Neural crest cell (in vitro differentiated cells): ENCODE measurements around the gene ADRA1B. TPM values are rescaled to one million over a fixed set of nuclear protein-coding genes. Genes with fewer than 3 reads are reported as not detected.

Experiments used
- DNase-seq: peaks from one replicate; pipeline ENCODE4 v3.0.0; 2021; ENCODE audit warnings: low read depth, mixed read lengths, low spot score
- H3K27ac Mint-ChIP-seq: one replicate; pipeline ENCODE4 v1.8.0; 2021; ENCODE audit warnings: mild to moderate bottlenecking, mixed read lengths; ENCODE audit not compliant: unreplicated experiment
- H3K27me3 Mint-ChIP-seq: 2 replicates; pipeline ENCODE4 v1.8.0; 2021; ENCODE audit warnings: low read depth, mild to moderate bottlenecking, mixed read lengths
- H3K36me3 Mint-ChIP-seq: 2 replicates; pipeline ENCODE4 v1.8.0; 2021; ENCODE audit warnings: low read depth, mild to moderate bottlenecking, mixed read lengths
- H3K4me1 Mint-ChIP-seq: 2 replicates; pipeline ENCODE4 v1.8.0; 2021; ENCODE audit warnings: mixed read lengths
- H3K4me3 Mint-ChIP-seq: one replicate; pipeline ENCODE4 v1.8.0; 2021; ENCODE audit warnings: mild to moderate bottlenecking, mixed read lengths
- H3K9me3 Mint-ChIP-seq: 2 replicates; pipeline ENCODE4 v1.8.0; 2021; ENCODE audit warnings: mixed read lengths
- CTCF ChIP-seq: fragments of 200-600 bp; sonication (generic); conservative IDR thresholded peaks from 2 replicates; pipeline ENCODE4 v1.5.0; 2021; ENCODE audit warnings: antibody characterized with exemption, mild to moderate bottlenecking
- total RNA-seq: library from RNA; stranded (reverse); gene quantifications from 2 replicates; pipeline ENCODE4 v1.2.1, GENCODE V29; 2021

Gene ADRA1B
- total RNA-seq, 1 donor from 2014 or later = 0.19 TPM

GRCh38 chr5:159878988-159879471 lies 37.3 kb upstream of the ADRA1B start:
- no peak overlapping the region for H3K4me3 Mint-ChIP-seq
- TF ChIP-seq CTCF = no peak
- no peaks in the 10 kb centered on the region for H3K9me3 Mint-ChIP-seq

GRCh38 chr5:159880676-159881075 lies 35.6 kb upstream of the ADRA1B start:
- no peak overlapping the region for H3K27ac Mint-ChIP-seq

More at GRCh38 chr5:159878988-159879471, 37.3 kb upstream of the ADRA1B start:
- no peaks in the 10 kb centered on the region for H3K36me3 Mint-ChIP-seq
- H3K27ac Mint-ChIP-seq = no peak overlapping the region
- peaks cover 8% of the 10 kb centered on the region for H3K27me3 Mint-ChIP-seq
- DNase-seq = peak; percentile 26
- peaks cover 10% of the 10 kb centered on the region for H3K4me1 Mint-ChIP-seq

GRCh38 chr5:159881967-159882366 lies 34.3 kb upstream of the ADRA1B start:
- Mint-ChIP-seq H3K36me3 (no peaks in the 10 kb centered on the region), H3K4me3 (no peak overlapping the region), H3K27me3 (peaks cover 8% of the 10 kb centered on the region), H3K9me3 (no peaks in the 10 kb centered on the region), H3K4me1 (peaks cover 10% of the 10 kb centered on the region), H3K27ac (no peak overlapping the region)
- no peak for TF ChIP-seq CTCF
- DNase-seq = no peak

More at GRCh38 chr5:159880676-159881075, 35.6 kb upstream of the ADRA1B start:
- TF ChIP-seq CTCF = no peak
- Mint-ChIP-seq H3K36me3 (no peaks in the 10 kb centered on the region), H3K27me3 (peaks cover 8% of the 10 kb centered on the region), H3K4me3 (no peak overlapping the region), H3K9me3 (no peaks in the 10 kb centered on the region), H3K4me1 (peaks cover 10% of the 10 kb centered on the region)
- DNase-seq = no peak

GRCh38 chr5:159883522-159883950 lies 32.7 kb upstream of the ADRA1B start:
- Mint-ChIP-seq H3K36me3 (no peaks in the 10 kb centered on the region), H3K4me3 (no peak overlapping the region), H3K4me1 (peaks cover 10% of the 10 kb centered on the region), H3K9me3 (no peaks in the 10 kb centered on the region), H3K27ac (no peak overlapping the region), H3K27me3 (peaks cover 8% of the 10 kb centered on the region)
- no peak for DNase-seq
- no peak for TF ChIP-seq CTCF

GRCh38 chr5:159884917-159885620 lies 31.2 kb upstream of the ADRA1B start:
- H3K27ac Mint-ChIP-seq = no peak overlapping the region
- H3K4me1 Mint-ChIP-seq = no peaks in the 10 kb centered on the region
- H3K27me3 Mint-ChIP-seq = peaks cover 11% of the 10 kb centered on the region
- TF ChIP-seq CTCF = no peak
- H3K9me3 Mint-ChIP-seq = no peaks in the 10 kb centered on the region
- no peak for DNase-seq
- H3K4me3 Mint-ChIP-seq = no peak overlapping the region
- no peaks in the 10 kb centered on the region for H3K36me3 Mint-ChIP-seq
